ENCODE measurements around the gene LSM14A. TPM values are rescaled to one million over a fixed set of nuclear protein-coding genes. Genes with fewer than 3 reads are reported as not detected.
"Not testable (repeated sequence)": the region's sequence is repeated elsewhere in the genome, so short reads cannot be mapped to it uniquely, and the experiment has no call there.

LSM14A gene
- total RNA-seq, 1 donor from 2014 or later = 95.8 TPM

DNA sequence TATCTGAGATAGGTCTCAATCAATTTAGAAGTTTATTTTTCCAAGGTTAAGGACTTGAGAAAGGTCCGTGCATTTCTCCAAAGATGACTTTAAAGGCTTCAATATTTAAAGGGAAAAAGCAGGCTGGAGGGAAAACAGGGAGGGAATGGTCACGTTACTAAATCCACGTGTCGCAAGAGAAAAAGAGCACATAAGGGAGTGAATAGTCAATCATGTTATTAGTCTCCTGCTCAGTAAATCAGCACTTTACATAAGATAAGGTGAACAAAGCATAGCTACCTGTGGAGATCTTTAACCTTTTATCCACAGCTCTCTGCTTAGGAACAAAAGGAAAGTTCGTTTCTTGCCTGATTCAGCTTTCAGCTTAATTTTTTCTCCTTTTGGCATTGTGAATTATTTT lies 31.3 kb upstream of the LSM14A start:
- Mint-ChIP-seq H3K27ac (no peak overlapping the region), H3K36me3 (ENCODE audit: low read depth) (no peaks in the 10 kb centered on the region), H3K4me3 (ENCODE audit: low read depth) (no peak overlapping the region), H3K4me1 (ENCODE audit: low read depth) (peaks cover under 1% of the 10 kb centered on the region), H3K9me3 (no peaks in the 10 kb centered on the region), H3K27me3 (ENCODE audit: low read depth) (peaks cover 7% of the 10 kb centered on the region)
- intact Hi-C loops (cut with micrococcal nuclease) = no loop called here
- DNase-seq (ENCODE audit: low spot score) = no peak

DNA sequence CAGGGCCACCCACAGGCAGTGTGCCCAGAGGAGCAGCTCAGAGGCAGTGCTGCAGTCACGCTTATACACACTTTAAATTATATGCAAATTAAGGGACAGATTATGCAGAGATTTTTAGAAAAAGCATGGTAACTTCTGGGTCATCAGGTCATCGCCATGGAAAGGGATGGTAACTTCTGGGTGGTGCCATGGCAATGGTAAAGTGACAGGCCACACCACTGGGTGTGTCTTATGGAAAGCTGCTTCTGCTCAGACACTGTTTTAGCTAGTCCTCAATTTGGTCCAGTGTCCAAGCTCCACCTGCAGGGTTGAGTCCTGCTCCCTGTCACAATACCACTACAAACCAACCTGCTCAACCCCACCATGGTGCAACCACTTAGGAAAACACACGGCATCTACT lies 29.9 kb upstream of the LSM14A start:
- H3K4me1 Mint-ChIP-seq (ENCODE audit: low read depth) = no peaks in the 10 kb centered on the region
- DNase-seq (ENCODE audit: low spot score) = no peak
- intact Hi-C loops (cut with micrococcal nuclease) = no loop called here
- no peaks in the 10 kb centered on the region for H3K36me3 Mint-ChIP-seq (ENCODE audit: low read depth)
- no peak overlapping the region for H3K27ac Mint-ChIP-seq
- H3K9me3 Mint-ChIP-seq = no peaks in the 10 kb centered on the region
- H3K27me3 Mint-ChIP-seq (ENCODE audit: low read depth) = peaks cover 7% of the 10 kb centered on the region
- H3K4me3 Mint-ChIP-seq (ENCODE audit: low read depth) = no peak overlapping the region

DNA sequence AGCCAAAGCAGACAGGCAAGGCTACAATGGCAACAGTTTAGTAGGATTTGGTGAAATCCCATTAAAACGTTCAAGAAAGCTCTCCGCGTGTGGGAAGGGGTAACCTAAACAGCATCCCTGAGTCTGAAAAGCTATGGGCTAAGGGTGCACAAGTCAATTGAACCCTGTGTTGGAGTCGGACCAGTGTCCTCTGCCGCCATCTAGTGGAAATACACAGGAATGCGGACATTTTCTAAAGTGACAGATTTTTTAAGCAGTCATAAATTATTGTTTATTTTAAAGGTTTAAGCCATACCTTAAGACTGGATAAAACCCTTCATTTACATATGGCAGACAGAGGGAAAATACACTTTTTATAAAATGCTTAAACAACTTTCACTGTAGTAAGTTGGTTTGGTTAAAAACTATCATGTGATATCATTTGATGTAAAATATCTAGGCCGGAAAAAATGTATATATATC lies 26.5 kb upstream of the LSM14A start:
- Mint-ChIP-seq H3K9me3 (no peaks in the 10 kb centered on the region), H3K27me3 (ENCODE audit: low read depth) (peaks cover 3% of the 10 kb centered on the region), H3K27ac (no peak overlapping the region), H3K4me3 (ENCODE audit: low read depth) (no peak overlapping the region), H3K36me3 (ENCODE audit: low read depth) (no peaks in the 10 kb centered on the region), H3K4me1 (ENCODE audit: low read depth) (no peaks in the 10 kb centered on the region)
- peak; percentile 39 for DNase-seq (ENCODE audit: low spot score)
- intact Hi-C loops (cut with micrococcal nuclease) = loop anchor here (1.0 to 5.0 kb wide), 3 partner anchors 24 to 368 kb away; no protein-coding TSS in a partner anchor

DNA sequence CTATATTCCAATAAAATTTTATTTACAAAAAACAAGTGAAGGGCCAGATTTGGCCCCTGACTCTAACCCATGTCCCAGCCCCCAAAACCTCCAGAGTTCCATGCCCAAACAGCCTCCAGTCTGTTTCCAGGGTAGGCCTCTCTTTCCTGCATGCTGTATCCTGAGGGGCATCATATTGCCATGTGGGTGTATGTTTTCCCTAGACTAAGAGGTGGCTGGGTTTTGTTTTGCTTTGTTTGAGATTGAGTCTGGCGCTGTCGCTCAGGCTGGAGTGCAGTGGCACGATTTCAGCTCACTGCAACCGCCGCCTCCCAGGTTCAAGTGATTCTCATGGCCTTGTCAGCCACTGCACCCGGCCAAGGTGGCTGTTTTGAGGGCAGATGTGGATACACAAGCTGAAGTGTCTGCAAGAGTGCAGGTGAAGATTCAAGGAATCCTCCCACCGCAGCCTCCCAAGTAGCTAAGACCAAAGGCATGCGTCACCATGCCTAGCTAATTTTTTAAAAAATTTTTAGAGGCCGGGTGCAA lies 23.6 kb upstream of the LSM14A start:
- intact Hi-C loops (cut with micrococcal nuclease) = loop anchor here (5.0 kb wide), 1 partner anchor 371 kb away; no protein-coding TSS in a partner anchor
- Mint-ChIP-seq H3K36me3 (ENCODE audit: low read depth) (no peaks in the 10 kb centered on the region), H3K4me3 (ENCODE audit: low read depth) (no peak overlapping the region), H3K9me3 (no peaks in the 10 kb centered on the region), H3K4me1 (ENCODE audit: low read depth) (no peaks in the 10 kb centered on the region), H3K27ac (no peak overlapping the region), H3K27me3 (ENCODE audit: low read depth) (peaks cover 6% of the 10 kb centered on the region)
- no peak for DNase-seq (ENCODE audit: low spot score)

DNA sequence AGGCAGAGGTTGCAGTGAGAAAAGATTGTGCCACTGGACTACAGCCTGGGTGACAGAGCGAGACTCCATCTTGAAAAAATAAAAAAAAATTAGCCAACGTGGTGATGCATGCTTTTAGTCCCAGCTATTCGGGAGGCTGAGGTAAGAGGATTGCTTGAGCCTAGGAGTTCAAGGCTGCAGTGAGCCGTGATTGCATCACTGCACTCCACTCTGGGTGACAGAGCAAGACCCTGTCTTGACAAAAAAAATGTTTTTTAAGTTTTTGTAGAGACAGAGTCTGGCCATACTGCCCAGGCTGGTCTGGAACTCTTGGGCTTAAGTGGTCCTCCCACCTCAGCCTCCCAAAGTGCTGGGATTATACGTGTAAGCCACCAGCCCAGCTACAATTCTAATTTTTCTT lies 22.4 kb upstream of the LSM14A start:
- no peak for DNase-seq (ENCODE audit: low spot score)
- no peak overlapping the region for H3K4me3 Mint-ChIP-seq (ENCODE audit: low read depth)
- peaks cover 6% of the 10 kb centered on the region for H3K27me3 Mint-ChIP-seq (ENCODE audit: low read depth)
- no peak overlapping the region for H3K27ac Mint-ChIP-seq
- H3K4me1 Mint-ChIP-seq (ENCODE audit: low read depth) = no peaks in the 10 kb centered on the region
- H3K36me3 Mint-ChIP-seq (ENCODE audit: low read depth) = no peaks in the 10 kb centered on the region
- no peaks in the 10 kb centered on the region for H3K9me3 Mint-ChIP-seq
- intact Hi-C loops (cut with micrococcal nuclease) = loop anchor here (5.0 kb wide), 1 partner anchor 373 kb away; no protein-coding TSS in a partner anchor

DNA sequence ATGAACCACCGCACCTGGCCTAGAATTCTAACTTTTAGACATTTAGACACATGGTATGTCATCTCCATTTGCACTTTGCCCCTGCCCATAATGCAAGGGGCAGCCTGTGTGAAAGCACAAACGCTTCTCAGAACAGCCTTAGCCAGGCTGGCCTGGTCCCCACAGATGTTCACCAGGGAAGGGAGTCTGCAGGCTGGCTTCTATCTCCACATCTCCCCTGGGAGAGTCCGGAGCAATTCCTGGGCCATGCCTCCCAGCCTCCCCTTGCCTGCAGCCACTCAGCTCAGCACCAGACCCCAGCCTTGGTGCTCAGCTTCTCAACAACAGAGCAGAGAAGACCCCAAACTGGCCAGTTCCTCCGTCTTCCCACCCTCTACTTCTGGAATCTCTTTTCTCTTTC lies 21.7 kb upstream of the LSM14A start:
- no peak for DNase-seq (ENCODE audit: low spot score)
- no peaks in the 10 kb centered on the region for H3K4me1 Mint-ChIP-seq (ENCODE audit: low read depth)
- H3K4me3 Mint-ChIP-seq (ENCODE audit: low read depth) = no peak overlapping the region
- intact Hi-C loops (cut with micrococcal nuclease) = no loop called here
- H3K27me3 Mint-ChIP-seq (ENCODE audit: low read depth) = peaks cover 6% of the 10 kb centered on the region
- H3K27ac Mint-ChIP-seq = no peak overlapping the region
- no peaks in the 10 kb centered on the region for H3K36me3 Mint-ChIP-seq (ENCODE audit: low read depth)
- H3K9me3 Mint-ChIP-seq = no peaks in the 10 kb centered on the region

DNA sequence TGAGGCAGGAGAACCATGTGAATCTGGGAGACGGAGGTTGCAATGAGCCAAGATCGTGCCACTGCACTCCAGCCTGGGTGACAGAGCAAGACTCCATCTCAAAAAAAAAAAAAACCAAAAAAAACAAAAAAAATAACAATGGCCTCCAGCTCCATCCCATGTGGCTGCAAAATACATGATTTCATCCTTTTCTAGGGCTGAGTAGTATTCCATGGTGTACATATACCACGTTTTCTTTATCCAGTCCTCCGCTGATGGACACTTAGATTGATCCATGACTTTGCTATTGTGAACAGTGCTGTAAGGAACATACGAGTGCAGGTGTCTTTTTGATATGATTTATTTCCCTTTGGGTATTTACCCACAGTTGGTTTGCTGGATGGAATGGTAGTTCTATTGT lies 20.9 kb upstream of the LSM14A start:
- no peaks in the 10 kb centered on the region for H3K36me3 Mint-ChIP-seq (ENCODE audit: low read depth)
- intact Hi-C loops (cut with micrococcal nuclease) = no loop called here
- H3K27ac Mint-ChIP-seq = no peak overlapping the region
- H3K9me3 Mint-ChIP-seq = no peaks in the 10 kb centered on the region
- no peak overlapping the region for H3K4me3 Mint-ChIP-seq (ENCODE audit: low read depth)
- H3K27me3 Mint-ChIP-seq (ENCODE audit: low read depth) = peaks cover 6% of the 10 kb centered on the region
- H3K4me1 Mint-ChIP-seq (ENCODE audit: low read depth) = no peaks in the 10 kb centered on the region
- DNase-seq (ENCODE audit: low spot score) = no peak

DNA sequence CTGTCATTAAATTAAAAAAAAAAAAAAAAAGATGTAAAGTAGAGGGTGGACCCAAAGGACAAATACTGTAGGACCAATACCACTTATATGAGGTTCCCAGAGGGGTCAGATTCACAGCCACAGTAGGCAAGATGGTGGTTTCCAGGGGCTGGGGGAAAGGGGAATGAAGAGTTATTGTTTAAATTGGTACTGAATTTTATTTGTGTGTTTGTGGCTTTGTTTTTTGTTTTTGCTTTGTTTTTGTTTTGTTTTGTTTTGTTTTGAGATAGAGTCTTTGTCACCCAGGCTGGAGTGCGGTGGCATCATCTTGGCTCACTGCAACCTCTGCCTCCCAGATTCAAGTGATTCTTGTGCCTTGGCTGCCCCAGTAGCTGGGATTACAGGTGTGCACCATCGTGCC lies 17.9 kb upstream of the LSM14A start:
- Mint-ChIP-seq H3K9me3 (no peaks in the 10 kb centered on the region), H3K27me3 (ENCODE audit: low read depth) (peaks cover 6% of the 10 kb centered on the region), H3K27ac (no peak overlapping the region), H3K4me1 (ENCODE audit: low read depth) (no peaks in the 10 kb centered on the region), H3K36me3 (ENCODE audit: low read depth) (no peaks in the 10 kb centered on the region), H3K4me3 (ENCODE audit: low read depth) (no peak overlapping the region)
- intact Hi-C loops (cut with micrococcal nuclease) = no loop called here
- DNase-seq (ENCODE audit: low spot score) = no peak

DNA sequence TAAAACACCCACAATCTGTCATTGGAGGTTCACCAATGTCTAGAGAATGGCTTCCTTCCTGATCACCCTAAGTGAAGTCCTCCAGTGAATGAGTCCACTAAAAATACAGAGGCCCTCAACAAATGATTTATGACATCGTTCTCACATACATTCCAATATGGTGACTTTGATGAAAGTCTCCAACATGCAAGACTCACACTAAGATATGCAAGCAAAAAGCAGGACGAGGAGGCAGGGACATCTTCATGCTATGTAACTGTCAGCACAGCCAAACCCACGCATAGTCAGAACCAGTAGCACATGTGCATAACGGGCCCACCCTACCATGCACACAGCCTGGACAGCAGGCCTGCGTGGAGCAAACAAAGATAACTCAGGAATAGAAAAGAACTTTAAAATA lies 16.6 kb upstream of the LSM14A start:
- no peak overlapping the region for H3K27ac Mint-ChIP-seq
- H3K36me3 Mint-ChIP-seq (ENCODE audit: low read depth) = no peaks in the 10 kb centered on the region
- no peak overlapping the region for H3K4me3 Mint-ChIP-seq (ENCODE audit: low read depth)
- no peak for DNase-seq (ENCODE audit: low spot score)
- intact Hi-C loops (cut with micrococcal nuclease) = no loop called here
- H3K4me1 Mint-ChIP-seq (ENCODE audit: low read depth) = no peaks in the 10 kb centered on the region
- no peaks in the 10 kb centered on the region for H3K9me3 Mint-ChIP-seq
- peaks cover 6% of the 10 kb centered on the region for H3K27me3 Mint-ChIP-seq (ENCODE audit: low read depth)

DNA sequence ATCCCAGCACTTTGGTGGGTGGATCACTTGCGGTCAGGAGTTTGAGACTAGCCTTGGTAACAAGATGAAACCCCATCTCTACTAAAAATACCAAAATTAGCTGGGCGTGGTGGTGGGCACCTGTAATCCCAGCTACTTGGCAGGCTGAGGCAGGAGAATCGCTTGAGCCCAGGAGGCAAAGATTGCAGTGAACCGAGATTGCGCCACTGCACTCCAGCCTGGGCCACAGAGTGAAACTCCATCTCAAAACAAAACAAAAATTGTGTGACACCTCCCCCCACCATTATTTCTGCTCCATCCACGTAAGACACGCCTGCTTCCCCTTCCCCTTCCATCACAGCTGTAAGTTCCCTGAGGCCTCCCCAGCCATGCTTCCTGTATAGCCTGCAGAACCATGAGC lies 13.3 kb upstream of the LSM14A start:
- H3K4me1 Mint-ChIP-seq (ENCODE audit: low read depth); DNase-seq (ENCODE audit: low spot score); H3K27ac Mint-ChIP-seq; H3K27me3 Mint-ChIP-seq (ENCODE audit: low read depth); intact Hi-C loops (cut with micrococcal nuclease); H3K9me3 Mint-ChIP-seq; H3K36me3 Mint-ChIP-seq (ENCODE audit: low read depth); H3K4me3 Mint-ChIP-seq (ENCODE audit: low read depth): not testable (repeated sequence)

DNA sequence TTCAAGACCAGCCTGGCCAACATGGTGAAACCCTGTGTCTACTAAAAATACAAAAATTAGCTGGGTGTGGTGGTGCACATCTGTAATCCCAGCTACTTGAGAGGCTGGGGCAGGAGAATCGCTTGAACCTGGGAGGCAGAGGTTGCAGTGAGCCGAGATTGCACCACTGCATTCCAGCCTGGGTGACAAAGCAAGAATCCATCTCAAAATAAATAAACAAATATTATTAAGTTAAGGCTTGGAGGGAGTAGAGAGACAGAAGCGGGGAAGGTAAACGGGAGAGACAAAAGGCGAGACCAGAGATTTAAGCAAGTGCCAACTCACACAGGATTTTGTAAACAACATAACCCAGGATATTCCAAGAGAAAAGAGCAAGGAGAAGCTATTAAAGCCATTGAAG lies 12.8 kb upstream of the LSM14A start:
- H3K4me1 Mint-ChIP-seq (ENCODE audit: low read depth); H3K4me3 Mint-ChIP-seq (ENCODE audit: low read depth); intact Hi-C loops (cut with micrococcal nuclease); H3K27ac Mint-ChIP-seq; H3K36me3 Mint-ChIP-seq (ENCODE audit: low read depth); H3K9me3 Mint-ChIP-seq; DNase-seq (ENCODE audit: low spot score); H3K27me3 Mint-ChIP-seq (ENCODE audit: low read depth): not testable (repeated sequence)

DNA sequence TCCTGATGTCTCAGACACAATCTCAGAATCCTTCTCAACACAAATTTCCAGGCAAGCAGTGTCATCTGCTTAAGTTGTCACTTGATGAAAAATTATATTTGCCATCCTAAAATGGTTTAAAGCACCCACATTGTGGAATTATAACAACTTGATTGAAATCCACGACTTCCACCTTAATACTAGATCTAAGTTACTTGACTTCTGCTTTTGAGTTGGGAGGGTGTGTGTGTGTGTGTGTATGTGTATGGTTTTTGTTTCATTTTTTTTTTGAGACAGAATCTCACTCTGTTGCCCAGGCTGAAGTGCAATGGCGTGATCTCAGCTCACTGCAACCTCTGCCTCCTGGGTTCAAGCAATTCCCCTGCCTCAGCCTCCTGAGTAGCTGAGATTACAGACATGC lies 10.4 kb upstream of the LSM14A start:
- H3K27ac Mint-ChIP-seq; H3K36me3 Mint-ChIP-seq (ENCODE audit: low read depth); H3K4me1 Mint-ChIP-seq (ENCODE audit: low read depth); H3K9me3 Mint-ChIP-seq; intact Hi-C loops (cut with micrococcal nuclease); H3K27me3 Mint-ChIP-seq (ENCODE audit: low read depth); H3K4me3 Mint-ChIP-seq (ENCODE audit: low read depth); DNase-seq (ENCODE audit: low spot score): not testable (repeated sequence)

DNA sequence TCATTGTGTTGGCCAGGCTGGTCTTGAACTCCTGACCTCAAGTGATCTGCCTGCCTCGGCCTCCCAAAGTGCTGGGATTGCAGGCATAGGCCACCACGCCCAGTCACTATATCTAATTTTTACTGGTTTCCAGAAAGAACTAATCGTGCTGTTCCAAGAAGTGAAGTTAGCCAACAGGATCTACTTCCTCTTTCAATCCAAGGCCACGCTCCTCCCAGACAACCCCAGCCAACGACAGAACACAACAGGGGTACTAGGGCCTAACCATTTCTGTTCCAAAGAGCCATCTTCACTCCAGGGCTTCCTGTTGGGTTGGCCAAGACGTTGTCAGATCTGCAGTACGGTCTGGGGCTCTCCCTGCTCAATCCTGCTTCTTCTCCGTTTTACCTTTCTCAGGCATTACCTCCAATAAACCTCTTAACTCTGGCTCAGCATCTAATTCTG lies 7.0 kb upstream of the LSM14A start:
- H3K27me3 Mint-ChIP-seq (ENCODE audit: low read depth) = peaks cover 15% of the 10 kb centered on the region
- DNase-seq (ENCODE audit: low spot score) = no peak
- H3K27ac Mint-ChIP-seq = no peak overlapping the region
- no peaks in the 10 kb centered on the region for H3K4me1 Mint-ChIP-seq (ENCODE audit: low read depth)
- H3K9me3 Mint-ChIP-seq = no peaks in the 10 kb centered on the region
- H3K4me3 Mint-ChIP-seq (ENCODE audit: low read depth) = no peak overlapping the region
- intact Hi-C loops (cut with micrococcal nuclease) = no loop called here
- H3K36me3 Mint-ChIP-seq (ENCODE audit: low read depth) = no peaks in the 10 kb centered on the region
